Measurements from ENCODE around the gene SDSL.

SDSL gene

GRCh38 chr12:113422030-113422885 is at the start of gene SDSL:
Gene SDSL, plus strand, starts transcription at chr12:113422380. Its CDS starts 5,603 bp downstream, at chr12:113427983.
- no peak for DNase-seq

GRCh38 chr12:113373440-113373839 is 48.7 kb upstream of the SDSL start:
- no peak for DNase-seq

GRCh38 chr12:113373969-113374368 is 48.2 kb upstream of the SDSL start:
- DNase-seq = no peak

- DNase-seq = no peak
These were observed 47.3 kb upstream of the SDSL start for GRCh38 chr12:113374823-113375428.

- DNase-seq = no peak
These were observed 43.9 kb upstream of the SDSL start for GRCh38 chr12:113378291-113378690.

GRCh38 chr12:113381220-113381619 is 41.0 kb upstream of the SDSL start:
- no peak for DNase-seq

GRCh38 chr12:113382206-113382605 is 40.0 kb upstream of the SDSL start:
- no peak for DNase-seq

- DNase-seq = no peak
These were observed 37.4 kb upstream of the SDSL start for GRCh38 chr12:113384778-113385177.

GRCh38 chr12:113385282-113385882 is 36.8 kb upstream of the SDSL start:
- DNase-seq = no peak

- DNase-seq = no peak
These were observed 35.2 kb upstream of the SDSL start for GRCh38 chr12:113386866-113387566.

- DNase-seq = no peak
These were observed 34.5 kb upstream of the SDSL start for GRCh38 chr12:113387631-113388030.

- DNase-seq = no peak
These were observed 33.8 kb upstream of the SDSL start for GRCh38 chr12:113388351-113388750.

GRCh38 chr12:113390064-113391043 is 31.8 kb upstream of the SDSL start:
- no peak for DNase-seq

- DNase-seq = no peak
These were observed 31.0 kb upstream of the SDSL start for GRCh38 chr12:113391145-113391544.

- DNase-seq = no peak
These were observed 30.4 kb upstream of the SDSL start for GRCh38 chr12:113391650-113392337.

GRCh38 chr12:113392520-113392919 is 29.7 kb upstream of the SDSL start:
- DNase-seq = no peak

GRCh38 chr12:113392988-113393579 is 29.1 kb upstream of the SDSL start:
- no peak for DNase-seq

- DNase-seq = no peak
These were observed 28.4 kb upstream of the SDSL start for GRCh38 chr12:113393749-113394148.

- no peak for DNase-seq
These were observed 27.1 kb upstream of the SDSL start for GRCh38 chr12:113395119-113395518.

- DNase-seq = no peak
These were observed 26.0 kb upstream of the SDSL start for GRCh38 chr12:113396200-113396599.

Data from stimulated activated CD4-positive, alpha-beta T cell treated with anti-CD3 and anti-CD28 coated beads, Interleukin-12 subunit alpha, Interleukin-12 subunit beta, amount 100 ng/mL, for 4 hours (primary cell).